K562 (cell line): ENCODE results near the gene TSTD1. TPM values are rescaled to one million over a fixed set of nuclear protein-coding genes. Genes with fewer than 3 reads are reported as not detected.

ENCODE experiments used
- ATAC-seq: fragments of 200-7000 bp; cut with Tn5 transposase; 3 replicates; pipeline ENCODE4 v1.9.1; 2020; ENCODE audit warnings: moderate library complexity
- BruUV-seq: library from RNA; stranded (reverse); fragments of 400-500 nt; replicated peaks from 2 replicates; lab custom pipeline; 2021; lab: Mats Ljungman, UMichigan
- CTCF ChIA-PET: fragments of 300-600 bp; formaldehyde crosslinking; extraction: SDS; loops from one replicate; lab custom pipeline; 2021; ENCODE audit warnings: low intra/inter-chr PET ratio; lab: Yijun Ruan, JAX
- POLR2A ChIA-PET: fragments of 300-600, 350-650 bp; sonication (Branson Sonifier 250); formaldehyde crosslinking; extraction: SDS; loops from one replicate; lab custom pipeline; 2021; ENCODE audit warnings: antibody characterized with exemption, inconsistent platforms; lab: Yijun Ruan, JAX
- DNase-seq, 4 experiments: peaks; one replicate each; pipeline versions ENCODE4 v3.0.0 to v3.0.0-alpha.2; 2011 to 2018; ENCODE audit warnings: low spot score in 3 of 4, mixed read lengths in 3 of 4; ENCODE audit errors: extremely low read depth in 1 of 4
- FAIRE-seq: peaks from 2 replicates; lab custom pipeline; 2011; peaks lifted over from hg19 to GRCh38; lab: Jason Lieb, UNC
- H2AFZ ChIP-seq: 2 replicates; pipeline ENCODE4 v1.6.0; 2011; ENCODE audit warnings: low read depth, low read length, control low read depth, inconsistent platforms
- H3K27ac ChIP-seq: fragments of 200-600 bp; 3 replicates; pipeline ENCODE4 v1.8.0; 2011; ENCODE audit warnings: low read depth, mild to moderate bottlenecking, control low read depth, inconsistent platforms, low read length, moderate library complexity, mixed read lengths; ENCODE audit errors: extremely low read depth
- H3K27me3 ChIP-seq, 2 experiments: fragments of 300-600 bp in 1 of 2; 2 replicates in 1 of 2; 3 replicates in 1 of 2; pipeline versions ENCODE4 v1.6.0 to v1.8.0; 2011; ENCODE audit warnings: inconsistent platforms in 2 of 2, low read length in 2 of 2, mild to moderate bottlenecking in 1 of 2, mixed read lengths in 1 of 2, moderate library complexity in 1 of 2; ENCODE audit not compliant: control insufficient read depth in 2 of 2, insufficient read depth in 2 of 2
- H3K36me3 ChIP-seq: fragments of 300-600 bp; 3 replicates; pipeline ENCODE4 v1.8.0; 2011; ENCODE audit warnings: mild to moderate bottlenecking, low read length, inconsistent platforms; ENCODE audit not compliant: control insufficient read depth, insufficient read depth
- H3K4me1 ChIP-seq, 2 experiments: fragments of 200-600 bp in 1 of 2; replicated peaks in 1 of 2; 2 replicates in 1 of 2; 3 replicates in 1 of 2; pipeline versions ENCODE4 v1.5.1 to v1.8.0; 2011; ENCODE audit warnings: inconsistent platforms in 2 of 2, low read length in 2 of 2, mild to moderate bottlenecking in 1 of 2, mixed read lengths in 1 of 2, moderate library complexity in 1 of 2; ENCODE audit not compliant: control insufficient read depth in 2 of 2, insufficient read depth in 2 of 2
- H3K4me2 ChIP-seq: 2 replicates; pipeline ENCODE4 v1.6.1; 2011; ENCODE audit warnings: low read length, control low read depth, inconsistent platforms, mixed read lengths; ENCODE audit not compliant: insufficient read depth
- H3K4me3 ChIP-seq: fragments of 200-600 bp; sonication (generic), shearing (Covaris generic); 2 replicates; pipeline ENCODE4 v1.5.1; 2016; ENCODE audit warnings: control low read depth, inconsistent platforms
- H3K79me2 ChIP-seq: fragments of 200-600 bp; 3 replicates; pipeline ENCODE4 v1.8.0; 2011; ENCODE audit warnings: low read length, inconsistent platforms; ENCODE audit not compliant: control insufficient read depth, insufficient read depth
- H3K9ac ChIP-seq, 2 experiments: 2 replicates each; pipeline versions ENCODE4 v1.6.0 to v1.6.1; 2011; ENCODE audit warnings: low read depth in 2 of 2, low read length in 2 of 2, control low read depth in 1 of 2, inconsistent platforms in 1 of 2, mild to moderate bottlenecking in 1 of 2, mixed read lengths in 1 of 2; ENCODE audit not compliant: insufficient read depth in 1 of 2
- H3K9me1 ChIP-seq: one replicate; pipeline ENCODE4 v1.6.0; 2011; ENCODE audit warnings: inconsistent platforms, mild to moderate bottlenecking, low read length, moderate library complexity; ENCODE audit not compliant: control insufficient read depth, insufficient read depth
- H3K9me3 ChIP-seq: replicated peaks from 2 replicates; pipeline ENCODE4 v1.5.1; 2011; ENCODE audit warnings: low read depth, low read length, inconsistent platforms; ENCODE audit not compliant: control insufficient read depth, insufficient read depth
- H4K20me1 ChIP-seq: replicated peaks from 2 replicates; pipeline ENCODE4 v1.6.1; 2011; ENCODE audit warnings: low read length, inconsistent platforms, mixed read lengths; ENCODE audit not compliant: control insufficient read depth, insufficient read depth
- BACH1 ChIP-seq: fragments of 200-800 bp; sonication (Bioruptor generic); IDR thresholded peaks from 2 replicates; pipeline ENCODE4 v1.6.1; 2016; ENCODE audit warnings: missing genetic modification characterization, missing compliant biosample characterization
- BDP1 ChIP-seq: IDR thresholded peaks from 3 replicates; pipeline ENCODE4 v1.6.1; 2011; ENCODE audit not compliant: insufficient read length, insufficient read depth
- BRCA1 ChIP-seq, 2 experiments: fragments of 450-650 bp in 1 of 2; sonication (generic) in 1 of 2; formaldehyde crosslinking in 1 of 2; IDR thresholded peaks; 2 replicates each; pipeline versions ENCODE4 v1.5.0 to v1.6.1; 2017 to 2020; ENCODE audit warnings: mild to moderate bottlenecking in 1 of 2, missing genetic modification reagents in 1 of 2
- CREB5 ChIP-seq: fragments of 250-450 bp; sonication (Bioruptor Pico); IDR thresholded peaks from 2 replicates; pipeline ENCODE4 v1.5.0; 2020; ENCODE audit warnings: mild to moderate bottlenecking
- DNMT1 ChIP-seq: fragments of 450-650 bp; IDR thresholded peaks from 2 replicates; pipeline ENCODE4 v1.6.1; 2016; ENCODE audit warnings: antibody characterized with exemption, mild to moderate bottlenecking
- MCM2 ChIP-seq: fragments of 450-650 bp; IDR thresholded peaks from 2 replicates; pipeline ENCODE4 v1.6.1; 2017; ENCODE audit warnings: low read depth, mild to moderate bottlenecking
- POU5F1 ChIP-seq: fragments of 150-350 bp; IDR thresholded peaks from 2 replicates; pipeline ENCODE4 v1.6.1; 2014; ENCODE audit warnings: borderline replicate concordance, low read length, low read depth, mild to moderate bottlenecking; ENCODE audit not compliant: partially characterized antibody
- TEAD1 ChIP-seq, 2 experiments: fragments of 450-650 bp in 1 of 2; sonication (generic) in 1 of 2; formaldehyde crosslinking; IDR thresholded peaks; 2 replicates each; pipeline versions ENCODE4 v1.4.0 to v1.8.0; 2020 to 2022; ENCODE audit warnings: mild to moderate bottlenecking in 2 of 2, missing genetic modification reagents in 1 of 2
- ZBED1 ChIP-seq: IDR thresholded peaks from 2 replicates; pipeline ENCODE4 v1.6.1; 2014
- ZKSCAN3 ChIP-seq: fragments of 250-450 bp; sonication (Bioruptor Pico); IDR thresholded peaks from 2 replicates; pipeline ENCODE4 v1.4.0; 2020
- ZNF121 ChIP-seq: sonication (generic); formaldehyde crosslinking; conservative IDR thresholded peaks from 2 replicates; pipeline ENCODE4 v1.8.0; 2022; ENCODE audit warnings: missing genetic modification reagents
- ZNF398 ChIP-seq: fragments of 250-450 bp; sonication (Bioruptor Pico); IDR thresholded peaks from 2 replicates; pipeline ENCODE4 v1.8.0; 2021; ENCODE audit warnings: moderate library complexity, mild to moderate bottlenecking, inconsistent platforms
- ZNF561 ChIP-seq: fragments of 450-650 bp; formaldehyde crosslinking; conservative IDR thresholded peaks from 2 replicates; pipeline ENCODE4 v1.4.0; 2020; ENCODE audit warnings: mild to moderate bottlenecking, moderate library complexity
- ZNF785 ChIP-seq: fragments of 250-450 bp; sonication (Bioruptor Pico); IDR thresholded peaks from 2 replicates; pipeline ENCODE4 v1.4.0; 2020; ENCODE audit warnings: mild to moderate bottlenecking
- WGBS: fragments of 100-300 bp; shearing (Covaris generic); methylation state at CpG from one replicate; pipeline ENCODE4 v1.1.6; 2016; ENCODE audit warnings: low coverage, mixed read lengths; ENCODE audit not compliant: insufficient coverage; ENCODE audit errors: missing lambda C conversion rate; 5-methylcytosine and 5-hydroxymethylcytosine counted together
- in situ Hi-C: fragments of 300-500 bp; cut with MboI; formaldehyde crosslinking; loops from 4 replicates; pipeline ENCODE4 v1.15.0; 2018; ENCODE audit warnings: inconsistent platforms, mixed read lengths
- intact Hi-C: fragments of 100-400 bp; cut with micrococcal nuclease; formaldehyde crosslinking; loops from 2 replicates; pipeline ENCODE4 v1.14.2; 2022
- polyA plus RNA-seq, 8 experiments: library from polyadenylated mRNA; depleted of rRNA in 4 of 8; stranded (reverse) in 5 of 8; unstranded in 3 of 8; fragments of >200 nt; fragmentation: Nextera tagmentation in 2 of 8; fragmentation: Illumina TruSeq in 1 of 8; extraction: Ambion mirVana in 2 of 8; extraction: Trizol in 1 of 8; gene quantifications; 2 replicates each; pipeline versions ENCODE4 v1.2.1 to v1.2.3, GENCODE V29; 2011 to 2014; ENCODE audit warnings: inconsistent platforms in 1 of 8, missing spikeins in 1 of 8
- total RNA-seq, 7 experiments: library from RNA; depleted of rRNA in 6 of 7; stranded (reverse); fragments of >200 nt in 6 of 7; fragmentation: Illumina TruSeq in 2 of 7; extraction: Trizol in 2 of 7; gene quantifications; 2 replicates each; pipeline versions ENCODE4 v1.2.1 to v1.2.3, GENCODE V29; 2011 to 2021; ENCODE audit warnings: low replicate concordance in 1 of 7
- TF ChIP-seq, protein P1 (sequence below): sonication (generic); formaldehyde crosslinking; IDR thresholded peaks from 2 replicates; pipeline ENCODE4 v1.8.0; 2023; ENCODE audit warnings: mild to moderate bottlenecking, missing genetic modification reagents

TSTD1 gene
- total and polyA plus RNA-seq, 9 of the 15 experiments (the other 6 are each of a cell fraction or from before 2014, with no cell fraction given): 0.23 to 0.53 TPM; not detected in 7

GRCh38 chr1:161016683-161017082 lies 22.1 kb downstream of the TSTD1 start (continued):
- TF ChIP-seq ZNF398 (CRISPR knock-in tag) (peak; percentile 69; the same call in 1 of the 2 replicates), ZNF561 (0 out of 2 replicates have a peak, but pooled peaks have one; percentile 28)
- TF ChIP-seq, all 486 proteins: peak for 62; not testable (repeated sequence) for 424

DNA sequence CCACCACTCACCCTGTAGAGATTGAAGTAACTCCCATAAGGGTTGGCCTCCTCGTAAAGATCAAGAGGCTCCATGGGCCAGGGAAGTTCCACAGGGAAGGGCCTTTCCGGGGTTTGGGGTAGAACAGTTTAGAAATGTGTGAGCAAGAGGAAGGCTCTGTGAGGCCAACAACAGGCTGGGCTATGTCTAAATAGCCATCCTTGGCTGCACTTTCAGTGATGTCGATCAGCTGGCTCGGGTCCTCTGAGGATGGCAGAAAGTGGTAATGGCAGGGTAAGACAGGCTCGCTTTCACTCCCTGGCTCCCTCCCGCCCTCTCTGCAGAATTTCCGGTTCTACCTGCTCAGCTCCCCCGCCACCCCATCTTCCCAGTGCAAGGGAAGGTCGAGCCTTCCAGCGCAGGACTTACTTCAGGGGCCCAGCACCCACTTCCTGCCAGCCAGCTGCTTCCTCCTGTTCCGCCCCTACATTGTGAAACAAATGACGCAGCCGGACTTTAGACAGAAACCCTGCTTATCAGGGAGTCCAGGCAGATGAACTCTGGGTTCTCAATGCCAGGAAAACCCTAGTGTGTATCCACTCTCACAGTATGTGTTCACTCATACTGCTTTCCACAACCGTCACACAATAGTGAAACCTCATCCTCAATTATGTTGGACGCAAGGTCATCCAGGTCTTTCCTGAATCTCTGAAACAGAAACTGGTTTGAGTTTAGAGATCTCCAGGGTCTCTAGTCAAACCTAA lies 25.1 kb downstream of the TSTD1 start:
- intact Hi-C loops (loop anchor here (1.0 kb wide), 1 partner anchor 32 kb away; the partner anchor contains the start of gene USF1), in situ Hi-C loops (no loop called here)
- ChIA-PET POLR2A (interaction anchor here (0.5 to 2.6 kb wide), 10 partner anchors 8 to 140 kb away, joined by 3 to 18 read pairs (median 4); partner anchors contain the start of genes UFC1 and USF1), CTCF (no interaction called here)
- WGBS: 3% methylated on average over 15 of the region's 15 CpGs
- Histone ChIP-seq H3K27me3 (no peaks in the 10 kb centered on the region), H3K9me3 (no peaks in the 10 kb centered on the region), H3K79me2 (peaks cover 87% of the 10 kb centered on the region), H3K4me1 (peaks cover 55 to 56% of the 10 kb centered on the region in 2 experiments), H3K4me3 (peak overlapping the region; percentile 32), H2AFZ (peak overlapping the region; percentile 57), H3K9ac (peak overlapping the region; percentile 81 to 95), H3K36me3 (peaks cover 9% of the 10 kb centered on the region; the same call in 2 of the 3 replicates), H3K4me2 (peak overlapping the region; percentile 88), H4K20me1 (no peaks in the 10 kb centered on the region), H3K9me1 (peaks cover 3% of the 10 kb centered on the region), H3K27ac (peak overlapping the region; percentile 100)
- no TSS peak for BruUV-seq
- FAIRE-seq: peak; percentile 99
- peak; percentile 85 for ATAC-seq
- DNase-seq: peak; percentile 71 to 97 (median 84)
- 0 out of 2 replicates have a peak, but pooled peaks have one; percentile 10 for TF ChIP-seq DNMT1
- TF ChIP-seq ZKSCAN3: no peak
- TF ChIP-seq BRCA1 (IDR thresholded peaks at IDR 0.05): no peak
- TF ChIP-seq BRCA1 (CRISPR knock-in tag; IDR thresholded peaks at IDR 0.05): no peak
- TF ChIP-seq BACH1 (tag): no peak
- peak; percentile 82; the same call in 1 of the 2 replicates for TF ChIP-seq ZBED1
- TF ChIP-seq POU5F1: no peak
- TF ChIP-seq ZNF785: no peak
- no peak for TF ChIP-seq ZNF121 (CRISPR knock-in tag)
- TF ChIP-seq MCM2: no peak
- no peak for TF ChIP-seq BDP1
- no peak for TF ChIP-seq CREB5 (CRISPR knock-in tag)
- peak in 1 of 2 experiments; percentile 45; a peak in 1 of 4 replicates for TF ChIP-seq TEAD1 (CRISPR knock-in tag; IDR thresholded peaks at IDR 0.05)
- TF ChIP-seq, protein P1, sequence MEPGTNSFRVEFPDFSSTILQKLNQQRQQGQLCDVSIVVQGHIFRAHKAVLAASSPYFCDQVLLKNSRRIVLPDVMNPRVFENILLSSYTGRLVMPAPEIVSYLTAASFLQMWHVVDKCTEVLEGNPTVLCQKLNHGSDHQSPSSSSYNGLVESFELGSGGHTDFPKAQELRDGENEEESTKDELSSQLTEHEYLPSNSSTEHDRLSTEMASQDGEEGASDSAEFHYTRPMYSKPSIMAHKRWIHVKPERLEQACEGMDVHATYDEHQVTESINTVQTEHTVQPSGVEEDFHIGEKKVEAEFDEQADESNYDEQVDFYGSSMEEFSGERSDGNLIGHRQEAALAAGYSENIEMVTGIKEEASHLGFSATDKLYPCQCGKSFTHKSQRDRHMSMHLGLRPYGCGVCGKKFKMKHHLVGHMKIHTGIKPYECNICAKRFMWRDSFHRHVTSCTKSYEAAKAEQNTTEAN (CRISPR knock-in tag): no peak
